Common myeloid progenitor, CD34-positive (primary cell): Measurements from ENCODE around the gene MTERF4.
A peak's percentile ranks its signal among the peaks of the same experiment; 100 is the strongest.

Experiments
- CTCF ChIA-PET: fragments of 350-600 bp; sonication (Branson Sonifier 250); formaldehyde crosslinking; loops from one replicate; lab custom pipeline; 2021; ENCODE audit warnings: antibody characterized with exemption; lab: Charles Lee
- POLR2A ChIA-PET: fragments of 350-600 bp; sonication (Branson Sonifier 250); formaldehyde crosslinking; loops from one replicate; lab custom pipeline; 2021; ENCODE audit warnings: antibody characterized with exemption; lab: Charles Lee
- DNase-seq, 3 donors: peaks; one replicate each; pipeline versions ENCODE4 v3.0.0 to v3.0.0-alpha.2; 2013
- H3K27ac ChIP-seq, 2 experiments: 1 replicate in 1 of 2; 2 replicates in 1 of 2; pipeline ENCODE4 v1.7.0; 2013; ENCODE audit warnings: inconsistent platforms in 2 of 2, low read length in 2 of 2, mild to moderate bottlenecking in 2 of 2, low read depth in 1 of 2, moderate library complexity in 1 of 2; ENCODE audit not compliant: severe bottlenecking in 2 of 2, insufficient read depth in 1 of 2, poor library complexity in 1 of 2
- H3K27me3 ChIP-seq, 5 experiments: replicated peaks in 2 of 5; 1 replicate in 3 of 5; 2 replicates in 2 of 5; pipeline versions ENCODE4 v1.6.1 to v1.7.0; 2013; ENCODE audit warnings: low read length in 4 of 5, mild to moderate bottlenecking in 2 of 5, moderate library complexity in 2 of 5, inconsistent platforms in 1 of 5; ENCODE audit not compliant: insufficient read depth in 5 of 5, control insufficient read depth in 4 of 5
- H3K36me3 ChIP-seq, 4 experiments: 1 replicate in 2 of 4; 2 replicates in 2 of 4; pipeline versions ENCODE4 v1.6.1 to v1.7.0; 2013; ENCODE audit warnings: low read length in 3 of 4, control low read depth in 1 of 4, mild to moderate bottlenecking in 1 of 4; ENCODE audit not compliant: control insufficient read depth in 4 of 4, insufficient read depth in 4 of 4
- H3K4me1 ChIP-seq, 4 experiments: 1 replicate in 3 of 4; 2 replicates in 1 of 4; pipeline versions ENCODE4 v1.6.1 to v1.7.1; 2013; ENCODE audit warnings: low read length in 3 of 4, mild to moderate bottlenecking in 3 of 4, control low read depth in 1 of 4, inconsistent platforms in 1 of 4, moderate library complexity in 1 of 4; ENCODE audit not compliant: control insufficient read depth in 4 of 4, insufficient read depth in 4 of 4; ENCODE audit errors: control extremely low read depth in 1 of 4
- H3K4me3 ChIP-seq, 7 experiments: 1 replicate in 4 of 7; 2 replicates in 3 of 7; pipeline versions ENCODE4 v1.5.1 to v1.7.0; 2013; ENCODE audit warnings: mild to moderate bottlenecking in 7 of 7, low read length in 6 of 7, moderate library complexity in 6 of 7, inconsistent platforms in 2 of 7, low read depth in 2 of 7, control low read depth in 1 of 7; ENCODE audit not compliant: insufficient read depth in 4 of 7, control insufficient read depth in 1 of 7; ENCODE audit errors: extremely low read depth in 1 of 7
- H3K9me3 ChIP-seq, 5 experiments: 1 replicate in 4 of 5; 2 replicates in 1 of 5; pipeline versions ENCODE4 v1.6.1 to v1.7.1; 2013; ENCODE audit warnings: low read length in 4 of 5, mild to moderate bottlenecking in 2 of 5, inconsistent platforms in 1 of 5, low read depth in 1 of 5, moderate library complexity in 1 of 5; ENCODE audit not compliant: control insufficient read depth in 4 of 5, insufficient read depth in 2 of 5; ENCODE audit errors: control extremely low read depth in 1 of 5
- WGBS: methylation state at CpG from one replicate; pipeline ENCODE4 v1.1.5; 2013; ENCODE audit not compliant: insufficient coverage; 5-methylcytosine and 5-hydroxymethylcytosine counted together

The MTERF4 gene

DNA sequence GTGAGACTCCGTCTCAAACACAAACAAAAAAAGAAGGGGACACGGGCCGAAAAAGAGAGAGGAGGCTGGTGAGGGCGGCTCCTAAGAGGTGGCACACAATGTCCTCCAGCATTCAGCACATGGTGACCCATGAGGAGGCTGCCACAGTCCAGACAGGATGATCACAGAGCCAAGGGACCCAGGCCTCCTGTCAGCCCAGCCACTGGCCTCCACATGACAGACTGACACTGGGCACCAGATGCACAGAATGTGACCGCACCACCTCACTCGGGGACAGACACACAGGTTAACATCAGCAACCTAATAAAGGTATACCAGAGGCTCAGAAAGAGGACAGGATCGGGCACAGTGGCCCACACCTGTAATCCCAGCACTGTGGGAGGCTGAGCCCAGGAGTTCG is 26.2 kb upstream of the MTERF4 start:
- WGBS, result 100% methylated on average over 8 of the region's 8 CpGs
- POLR2A ChIA-PET, result no interaction called here
- Histone ChIP-seq H3K9me3 (no peaks in the 10 kb centered on the region), H3K4me1 (no peaks in the 10 kb centered on the region), H3K4me3 (no peak overlapping the region), H3K36me3 (peaks cover 0 to 54% (median 26%) of the 10 kb centered on the region in 4 experiments), H3K27ac (no peak overlapping the region), H3K27me3 (no peaks in the 10 kb centered on the region)
- CTCF ChIA-PET, result no interaction called here
- DNase-seq, result no peak

DNA sequence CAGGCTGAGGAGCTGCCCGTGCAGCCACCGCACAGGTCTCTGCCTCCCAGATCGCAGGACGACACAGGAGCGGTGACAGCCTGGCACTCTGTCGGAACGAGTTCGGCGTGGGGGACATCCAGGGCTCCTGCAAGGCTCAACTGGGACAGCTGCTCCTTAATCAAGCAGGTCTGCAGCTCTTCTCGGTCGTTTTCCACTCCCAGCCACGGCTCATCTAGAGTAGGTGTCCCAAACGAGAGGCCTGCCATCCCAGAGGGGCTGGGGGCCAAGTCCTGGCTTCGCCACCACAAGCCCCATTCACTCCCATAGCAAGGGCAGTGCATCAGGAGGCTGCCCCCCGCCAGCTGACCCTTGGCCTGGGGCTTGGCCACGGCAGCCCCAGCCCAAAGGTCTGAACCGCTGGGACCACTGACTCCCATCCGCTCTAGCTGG is 24.7 kb upstream of the MTERF4 start:
- 98% methylated on average over 17 of the region's 18 CpGs for WGBS
- Histone ChIP-seq H3K4me1 (no peaks in the 10 kb centered on the region), H3K4me3 (no peak overlapping the region), H3K27me3 (no peaks in the 10 kb centered on the region), H3K36me3 (peaks cover 0 to 53% (median 30%) of the 10 kb centered on the region in 4 experiments), H3K9me3 (no peaks in the 10 kb centered on the region), H3K27ac (no peak overlapping the region)
- ChIA-PET CTCF (interaction anchor here (1.6 kb wide), 1 partner anchor 49 kb away, joined by 3 read pairs; no protein-coding TSS in a partner anchor), POLR2A (no interaction called here)
- no peak for DNase-seq

DNA sequence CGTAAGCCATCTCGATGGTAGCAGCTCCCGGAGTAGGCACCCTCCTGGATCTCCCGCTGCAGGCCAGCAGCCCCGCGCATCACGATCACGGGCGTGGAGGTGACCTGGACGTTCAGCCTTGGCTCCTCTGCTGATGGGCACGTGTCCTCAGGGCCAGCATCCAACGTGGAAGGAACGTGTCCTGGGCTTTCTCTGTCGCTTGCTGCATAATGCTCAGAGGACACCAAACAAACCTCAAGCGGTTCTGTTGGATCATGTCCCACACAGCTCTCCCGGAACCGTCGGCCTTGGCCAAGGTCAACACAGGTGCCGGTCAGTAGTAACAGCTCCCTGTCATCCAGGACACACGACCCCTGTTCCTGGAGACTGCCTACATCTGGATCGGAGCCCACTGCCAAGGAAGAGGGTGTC is 24.1 kb upstream of the MTERF4 start:
- no peak overlapping the region for H3K27ac ChIP-seq

DNA sequence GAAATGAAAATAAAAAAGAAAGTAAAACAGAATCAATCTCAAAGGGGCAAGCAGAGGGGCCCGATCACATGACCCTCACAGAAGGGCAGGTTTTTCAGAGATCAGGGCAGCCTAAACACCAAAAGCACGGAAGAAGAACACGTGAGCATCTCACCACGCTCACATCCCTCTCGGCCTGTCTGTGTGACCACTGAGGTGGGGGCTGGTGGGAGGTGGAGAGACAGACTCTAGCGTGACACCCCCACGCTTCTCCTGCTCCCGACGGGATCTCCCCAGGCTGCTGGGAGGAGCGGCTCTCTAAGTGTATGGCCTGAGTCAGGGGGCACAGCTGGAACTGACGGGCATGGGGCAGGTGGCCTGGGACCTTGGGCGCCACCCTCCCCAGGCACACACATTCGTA is 23.5 kb upstream of the MTERF4 start:
- POLR2A ChIA-PET, result no interaction called here
- CTCF ChIA-PET, result interaction anchor here (1.6 kb wide), 1 partner anchor 48 kb away, joined by 3 read pairs; no protein-coding TSS in a partner anchor
- no peak overlapping the region for H3K27ac ChIP-seq
- H3K36me3 ChIP-seq, result peaks cover under 1 to 60% (median 36%) of the 10 kb centered on the region in 4 experiments
- peaks cover 0 to 3% (median 0%) of the 10 kb centered on the region in 5 experiments for H3K9me3 ChIP-seq
- H3K4me3 ChIP-seq, result no peak overlapping the region
- no peaks in the 10 kb centered on the region for H3K27me3 ChIP-seq
- no peak for DNase-seq
- WGBS, result 98% methylated on average over 10 of the region's 13 CpGs
- no peaks in the 10 kb centered on the region for H3K4me1 ChIP-seq

More for the DNA sequence above, 24.1 kb upstream of the MTERF4 start:
- Histone ChIP-seq H3K36me3 (peaks cover 0 to 55% (median 32%) of the 10 kb centered on the region in 4 experiments), H3K4me3 (no peak overlapping the region), H3K27me3 (no peaks in the 10 kb centered on the region), H3K9me3 (no peaks in the 10 kb centered on the region), H3K4me1 (no peaks in the 10 kb centered on the region)
- no peak for DNase-seq
- POLR2A ChIA-PET, result no interaction called here
- 98% methylated on average over 21 of the region's 21 CpGs for WGBS
- CTCF ChIA-PET, result interaction anchor here (1.6 kb wide), 1 partner anchor 48 kb away, joined by 3 read pairs; no protein-coding TSS in a partner anchor

DNA sequence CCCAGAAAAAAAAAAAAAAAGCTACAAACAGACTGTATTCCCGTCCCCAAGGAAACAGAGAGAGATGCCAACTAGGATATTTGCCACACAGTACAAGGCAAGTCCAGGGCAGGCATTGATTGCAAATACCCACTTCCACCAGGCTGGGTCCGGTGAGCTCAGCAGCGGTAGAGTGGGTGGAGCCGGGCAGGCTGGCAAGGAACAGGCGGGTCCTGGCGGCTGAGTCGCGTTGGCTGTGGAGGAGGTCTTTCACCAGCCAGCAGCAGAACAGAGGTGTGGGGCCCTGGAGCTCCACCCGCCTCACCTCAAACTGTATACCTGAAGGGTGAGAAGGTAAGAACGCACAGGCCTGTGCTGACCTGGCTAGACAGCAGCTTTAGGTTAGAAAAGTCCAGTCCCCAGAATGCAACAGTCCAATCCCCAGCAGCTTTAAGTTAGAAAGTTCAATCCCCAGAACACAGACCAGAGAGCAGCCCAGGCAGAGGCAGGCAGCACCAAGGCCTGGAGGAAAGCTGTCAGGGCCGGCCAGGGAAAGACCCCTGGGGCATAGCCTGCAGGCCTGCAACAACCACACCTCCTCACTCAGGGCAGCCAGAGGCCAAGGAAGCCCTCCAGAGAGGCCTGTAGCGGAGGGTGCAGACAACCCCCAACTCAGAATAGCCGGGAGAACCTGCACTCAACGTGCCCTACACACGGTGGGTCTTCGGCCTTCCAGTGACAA is 21.9 kb upstream of the MTERF4 start:
- Histone ChIP-seq H3K4me3 (no peak overlapping the region), H3K36me3 (peaks cover 2 to 52% (median 30%) of the 10 kb centered on the region in 4 experiments), H3K27ac (no peak overlapping the region), H3K9me3 (peaks cover 0 to 3% (median 0%) of the 10 kb centered on the region in 5 experiments), H3K27me3 (no peaks in the 10 kb centered on the region), H3K4me1 (no peaks in the 10 kb centered on the region)
- peak in 1 of 3 donors; percentile 21 for DNase-seq
- ChIA-PET CTCF (interaction anchor here (1.0 to 1.1 kb wide), 2 partner anchors 10 to 165 kb away, joined by 3 read pairs; no protein-coding TSS in a partner anchor), POLR2A (interaction anchor here (0.7 to 0.9 kb wide), 2 partner anchors 9 to 11 kb away, joined by 3 read pairs; no protein-coding TSS in a partner anchor)
- WGBS, result 98% methylated on average over 12 of the region's 16 CpGs

DNA sequence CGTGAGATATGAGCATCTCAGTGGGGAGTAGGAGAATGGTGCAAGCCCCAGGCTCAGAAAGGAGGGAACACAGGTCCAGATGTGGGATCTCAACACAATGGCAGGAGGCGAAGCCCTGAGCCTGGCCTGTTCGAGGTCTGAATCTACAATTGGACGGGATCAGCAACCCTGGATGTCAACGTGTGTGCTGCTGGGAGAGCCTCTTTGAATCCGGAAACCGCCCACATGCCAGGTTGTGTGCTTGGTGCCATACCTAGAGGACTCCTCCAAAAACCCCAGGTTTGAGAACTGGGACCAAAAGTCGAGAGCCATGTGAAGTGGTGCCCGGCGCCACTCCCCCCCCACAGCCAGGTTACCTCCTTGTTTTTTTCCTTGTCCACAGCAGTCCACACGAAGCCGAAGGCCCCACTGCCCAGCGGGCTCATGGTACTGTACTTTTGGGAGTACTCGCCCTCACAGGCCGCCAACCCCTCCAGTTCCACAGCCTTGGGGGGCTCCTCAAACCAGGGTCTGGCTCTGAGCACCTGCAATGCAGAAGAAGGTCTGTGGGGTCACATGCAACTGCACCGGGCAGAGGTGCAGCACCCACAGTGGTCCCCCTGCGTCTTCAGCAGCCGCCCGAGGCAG is 20.4 kb upstream of the MTERF4 start:
- WGBS, result 98% methylated on average over 16 of the region's 19 CpGs
- Histone ChIP-seq H3K4me1 (no peaks in the 10 kb centered on the region), H3K36me3 (peaks cover 2 to 49% (median 31%) of the 10 kb centered on the region in 4 experiments), H3K4me3 (no peak overlapping the region), H3K27ac (no peak overlapping the region), H3K27me3 (no peaks in the 10 kb centered on the region), H3K9me3 (peaks cover 0 to 3% (median 0%) of the 10 kb centered on the region in 5 experiments)
- no peak for DNase-seq
- ChIA-PET CTCF (no interaction called here), POLR2A (no interaction called here)

DNA sequence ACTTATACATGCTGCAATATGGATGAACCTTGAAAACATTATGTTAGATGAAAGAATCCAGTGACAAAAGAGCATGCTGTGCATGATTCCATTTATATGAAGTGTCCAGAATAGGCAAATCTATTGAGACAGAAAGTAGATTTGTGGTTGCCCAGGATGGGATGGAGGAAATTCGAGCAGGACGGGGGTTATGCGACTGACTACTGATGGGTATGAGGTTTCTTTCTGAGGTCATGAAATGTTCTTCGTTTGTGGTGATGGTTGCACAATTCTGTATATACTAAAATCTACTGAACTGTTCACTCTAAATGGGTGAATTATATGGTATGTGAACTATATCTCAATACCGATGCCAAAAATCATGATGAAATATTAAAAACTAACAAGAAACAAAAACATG is 18.9 kb upstream of the MTERF4 start:
- POLR2A ChIA-PET, result no interaction called here
- Histone ChIP-seq H3K4me3 (no peak overlapping the region), H3K4me1 (no peaks in the 10 kb centered on the region), H3K27ac (no peak overlapping the region), H3K36me3 (peaks cover 2 to 45% (median 27%) of the 10 kb centered on the region in 4 experiments), H3K9me3 (peaks cover 0 to 3% (median 0%) of the 10 kb centered on the region in 5 experiments), H3K27me3 (no peaks in the 10 kb centered on the region)
- CTCF ChIA-PET, result no interaction called here
- no CpG with 5 or more reads among the region's 5 CpGs for WGBS
- DNase-seq, result no peak
